Adrenal gland (tissue), 19 donors: ENCODE measurements around the gene BRPF1. TPM values are rescaled to one million over a fixed set of nuclear protein-coding genes. Genes with fewer than 3 reads are reported as not detected.
A peak's percentile ranks its signal among the peaks of the same experiment; 100 is the strongest.

ENCODE experiments used
- DNase-seq, 7 donors: peaks; one replicate each; pipeline ENCODE4 v3.0.0-alpha.2; 2019 to 2020
- H3K27ac ChIP-seq, 5 donors: fragments of 200-600 bp; sonication (generic) in 4 of 5; 1 replicate in 3 of 5; 2 replicates in 2 of 5; pipeline versions ENCODE4 v1.5.1 to v1.8.0; 2016 to 2020; ENCODE audit warnings: mild to moderate bottlenecking in 1 of 5
- H3K27me3 ChIP-seq: fragments of 200-600 bp; 2 replicates; pipeline ENCODE4 v1.8.0; 2021
- H3K36me3 ChIP-seq, 2 donors: fragments of 200-600 bp; replicated peaks in 1 of 2; 1 replicate in 1 of 2; 2 replicates in 1 of 2; pipeline versions ENCODE4 v1.5.1 to v1.8.0; 2018 to 2022
- H3K4me1 ChIP-seq, 2 donors: fragments of 200-600 bp; replicated peaks in 1 of 2; 1 replicate in 1 of 2; 2 replicates in 1 of 2; pipeline versions ENCODE4 v1.5.1 to v1.8.0; 2018 to 2021
- H3K4me3 ChIP-seq, 4 donors: fragments of 200-600 bp; sonication (generic) in 3 of 4; one replicate each; pipeline ENCODE4 v1.5.1; 2016 to 2018
- H3K9me3 ChIP-seq, 3 donors: fragments of 200-600 bp; sonication (generic) in 1 of 3; replicated peaks in 1 of 3; 1 replicate in 2 of 3; 2 replicates in 1 of 3; pipeline versions ENCODE4 v1.5.1 to v1.8.0; 2016 to 2021
- POLR2A ChIP-seq, 2 donors: fragments of 450-650 bp; IDR thresholded peaks; one replicate each; pipeline ENCODE4 v1.6.1; 2017; ENCODE audit warnings: antibody characterized with exemption in 2 of 2, mild to moderate bottlenecking in 2 of 2, moderate library complexity in 1 of 2
- WGBS, 4 donors: extraction: QIAGEN DNeasy Blood & Tissue Kit in 2 of 4; methylation state at CpG; one replicate each; pipeline versions ENCODE4 v1.1.5 to v1.1.7; 2013 to 2017; 5-methylcytosine and 5-hydroxymethylcytosine counted together
- intact Hi-C, 2 donors: fragments of 100-400 bp; cut with DNase I; formaldehyde crosslinking; loops; one replicate each; pipeline versions ENCODE4 v1.14.1 to v1.15.0; 2022 to 2023
- long read RNA-seq, 10 donors: library from polyadenylated mRNA in 3 of 10; unstranded in 2 of 10; stranded (forward) in 1 of 10; transcript quantifications; one replicate each; pipeline ENCODE4 v2.0.0 and lab custom pipeline, GENCODE V29; 2021 to 2026
- polyA plus RNA-seq, 3 donors: library from polyadenylated mRNA; stranded (reverse); fragments of 200-250 nt in 2 of 3; fragments of 350-450 nt in 1 of 3; fragmentation: Illumina TruSeq in 1 of 3; extraction: RNeasy Lipid Tissue Mini Kit (QIAGEN cat#74804) in 1 of 3; gene quantifications; one replicate each; pipeline ENCODE4 v1.2.3, GENCODE V29; 2013 to 2014
- total RNA-seq, 9 donors: library from RNA; depleted of rRNA in 4 of 9; stranded (reverse); fragments of >200 nt in 4 of 9; fragments of 120-200 nt in 1 of 9; fragmentation: NEBNext Ultra II Directional in 1 of 9; extraction: Animal tissue kit (Norgen Biotek cat#: 25700) in 1 of 9; gene quantifications; one replicate each; pipeline versions ENCODE4 v1.1.0 to v1.2.4, GENCODE V29; 2013 to 2023
- TF ChIP-seq, protein P1 (sequence below), 6 experiments: fragments of 450-650 bp in 4 of 6; fragments of 200-600 bp in 2 of 6; sonication (generic) in 1 of 6; IDR thresholded peaks; 1 replicate in 5 of 6; 2 replicates in 1 of 6; pipeline versions ENCODE4 v1.5.1 to v1.8.0; 2016 to 2021; ENCODE audit warnings: antibody characterized with exemption in 6 of 6, mild to moderate bottlenecking in 2 of 6, moderate library complexity in 1 of 6
- donor health status: healthy with polysubstance abuse.
- donor health status: Bipolar disorder and iron deficiency.
- donor health status: DM: yes; HTN: yes; CAD: no.
- donor health status: DM: no; HTN: no; CAD: no.
- donor health status: DM: no; HTN: no; CAD: no.
- donor health status: DM: yes; HTN: yes; CAD: no.

Gene BRPF1, protein sequence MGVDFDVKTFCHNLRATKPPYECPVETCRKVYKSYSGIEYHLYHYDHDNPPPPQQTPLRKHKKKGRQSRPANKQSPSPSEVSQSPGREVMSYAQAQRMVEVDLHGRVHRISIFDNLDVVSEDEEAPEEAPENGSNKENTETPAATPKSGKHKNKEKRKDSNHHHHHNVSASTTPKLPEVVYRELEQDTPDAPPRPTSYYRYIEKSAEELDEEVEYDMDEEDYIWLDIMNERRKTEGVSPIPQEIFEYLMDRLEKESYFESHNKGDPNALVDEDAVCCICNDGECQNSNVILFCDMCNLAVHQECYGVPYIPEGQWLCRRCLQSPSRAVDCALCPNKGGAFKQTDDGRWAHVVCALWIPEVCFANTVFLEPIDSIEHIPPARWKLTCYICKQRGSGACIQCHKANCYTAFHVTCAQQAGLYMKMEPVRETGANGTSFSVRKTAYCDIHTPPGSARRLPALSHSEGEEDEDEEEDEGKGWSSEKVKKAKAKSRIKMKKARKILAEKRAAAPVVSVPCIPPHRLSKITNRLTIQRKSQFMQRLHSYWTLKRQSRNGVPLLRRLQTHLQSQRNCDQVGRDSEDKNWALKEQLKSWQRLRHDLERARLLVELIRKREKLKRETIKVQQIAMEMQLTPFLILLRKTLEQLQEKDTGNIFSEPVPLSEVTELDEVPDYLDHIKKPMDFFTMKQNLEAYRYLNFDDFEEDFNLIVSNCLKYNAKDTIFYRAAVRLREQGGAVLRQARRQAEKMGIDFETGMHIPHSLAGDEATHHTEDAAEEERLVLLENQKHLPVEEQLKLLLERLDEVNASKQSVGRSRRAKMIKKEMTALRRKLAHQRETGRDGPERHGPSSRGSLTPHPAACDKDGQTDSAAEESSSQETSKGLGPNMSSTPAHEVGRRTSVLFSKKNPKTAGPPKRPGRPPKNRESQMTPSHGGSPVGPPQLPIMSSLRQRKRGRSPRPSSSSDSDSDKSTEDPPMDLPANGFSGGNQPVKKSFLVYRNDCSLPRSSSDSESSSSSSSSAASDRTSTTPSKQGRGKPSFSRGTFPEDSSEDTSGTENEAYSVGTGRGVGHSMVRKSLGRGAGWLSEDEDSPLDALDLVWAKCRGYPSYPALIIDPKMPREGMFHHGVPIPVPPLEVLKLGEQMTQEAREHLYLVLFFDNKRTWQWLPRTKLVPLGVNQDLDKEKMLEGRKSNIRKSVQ (N-terminal part only)
- total RNA-seq = 10 to 100 TPM; 10.6 to 18.7 (median 15.0) TPM
- 10 to 100 TPM in 2 of 3 donors, 1 to 10 TPM in 1; 7.4 to 14.6 (median 12.4) TPM for polyA plus RNA-seq
- long read RNA-seq, donor 1 = 0 reads
- long read RNA-seq, donor 2, partial matches to known transcripts = 5 of 5 reads
- long read RNA-seq, donor 2, other reads (novel, unspliced or antisense) = 0 of 5 reads
- long read RNA-seq, donor 3 = 0 reads
- long read RNA-seq, donor 4, partial matches to known transcripts = 2 of 2 reads
- long read RNA-seq, donor 4, other reads (novel, unspliced or antisense) = 0 of 2 reads
- long read RNA-seq, donor 5, full-length matches to known transcripts = 9 of 25 reads
- long read RNA-seq, donor 5, partial matches to known transcripts = 7 of 25 reads
- long read RNA-seq, donor 5, other reads (novel, unspliced or antisense) = 9 of 25 reads
- long read RNA-seq, donor 6 = 0 reads
- long read RNA-seq, donor 7 = 0 reads
- long read RNA-seq, donor 8, full-length matches to known transcripts = 1 of 6 reads
- long read RNA-seq, donor 8, partial matches to known transcripts = 5 of 6 reads
- long read RNA-seq, donor 8, other reads (novel, unspliced or antisense) = 0 of 6 reads
- long read RNA-seq, donor 9 = 0 reads
- long read RNA-seq, donor 10 = 0 reads

DNA sequence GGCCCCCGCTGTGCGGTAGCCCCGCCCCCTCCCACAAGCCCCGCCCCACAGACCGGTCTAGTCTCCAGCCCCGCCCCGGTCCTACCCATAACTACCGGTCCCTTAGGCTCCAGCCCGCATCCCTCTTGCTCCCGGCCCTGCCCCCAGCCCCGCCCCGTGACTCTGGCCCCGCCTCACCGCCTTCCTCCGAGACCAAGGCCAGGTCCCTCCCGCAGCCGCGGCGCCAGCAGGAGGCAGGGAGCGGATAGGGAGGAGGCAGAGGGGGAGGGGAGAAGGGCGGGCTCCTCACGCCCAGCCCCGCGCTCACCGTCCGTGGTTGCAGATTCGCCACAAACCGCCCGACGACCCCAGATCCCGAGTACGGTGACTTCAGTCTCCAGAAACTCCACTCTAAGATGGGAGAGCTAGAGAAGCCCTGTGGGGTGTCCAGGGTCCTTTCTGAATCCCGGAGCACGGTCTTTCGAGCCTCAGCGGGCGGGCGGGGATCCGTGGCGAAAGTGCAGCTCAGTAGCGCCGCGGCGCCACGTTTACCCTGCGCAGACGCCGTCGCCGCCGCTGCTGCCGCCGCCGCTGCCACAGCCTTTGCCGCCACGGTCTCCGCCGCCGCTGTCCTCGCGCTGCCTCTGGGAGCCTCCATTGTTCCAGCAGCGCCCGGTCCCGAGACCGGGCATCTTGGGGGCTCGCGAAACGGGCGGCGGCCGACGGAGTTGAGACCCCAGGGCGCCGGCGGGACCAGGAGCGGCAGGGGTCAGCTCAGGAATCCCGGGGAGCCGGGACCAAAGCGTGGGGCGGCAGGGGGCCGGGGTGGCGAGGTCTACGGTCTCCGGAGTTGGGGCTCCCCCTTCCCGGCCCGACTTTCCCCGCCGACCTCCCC is at the start of gene BRPF1:
BRPF1 (plus strand) TSS at position 530 of the 874 bp plus-strand sequence. CDS start 2,406 bp downstream, outside the sequence.
- 0 to 1% (median 1%) methylated on average over 12 to 88 of the region's 88 CpGs for WGBS, 4 donors
- peak; percentile 99 to 100 (median 100) for DNase-seq
- no peaks in the 10 kb centered on the region for H3K9me3 ChIP-seq
- H3K4me3 ChIP-seq = peak within 1 kb of the TSS; percentile 53 to 95 (median 85)
- H3K36me3 ChIP-seq = peaks cover 0 to 18% of the 10 kb centered on the region in 2 donors
- H3K27me3 ChIP-seq = no peaks in the 10 kb centered on the region
- TF ChIP-seq, protein P1, sequence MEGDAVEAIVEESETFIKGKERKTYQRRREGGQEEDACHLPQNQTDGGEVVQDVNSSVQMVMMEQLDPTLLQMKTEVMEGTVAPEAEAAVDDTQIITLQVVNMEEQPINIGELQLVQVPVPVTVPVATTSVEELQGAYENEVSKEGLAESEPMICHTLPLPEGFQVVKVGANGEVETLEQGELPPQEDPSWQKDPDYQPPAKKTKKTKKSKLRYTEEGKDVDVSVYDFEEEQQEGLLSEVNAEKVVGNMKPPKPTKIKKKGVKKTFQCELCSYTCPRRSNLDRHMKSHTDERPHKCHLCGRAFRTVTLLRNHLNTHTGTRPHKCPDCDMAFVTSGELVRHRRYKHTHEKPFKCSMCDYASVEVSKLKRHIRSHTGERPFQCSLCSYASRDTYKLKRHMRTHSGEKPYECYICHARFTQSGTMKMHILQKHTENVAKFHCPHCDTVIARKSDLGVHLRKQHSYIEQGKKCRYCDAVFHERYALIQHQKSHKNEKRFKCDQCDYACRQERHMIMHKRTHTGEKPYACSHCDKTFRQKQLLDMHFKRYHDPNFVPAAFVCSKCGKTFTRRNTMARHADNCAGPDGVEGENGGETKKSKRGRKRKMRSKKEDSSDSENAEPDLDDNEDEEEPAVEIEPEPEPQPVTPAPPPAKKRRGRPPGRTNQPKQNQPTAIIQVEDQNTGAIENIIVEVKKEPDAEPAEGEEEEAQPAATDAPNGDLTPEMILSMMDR (IDR thresholded peaks at IDR 0.05) = peak in 3 of 6 experiments; percentile 15 to 22 (median 19)
- peak; percentile 55 to 58 for TF ChIP-seq POLR2A (IDR thresholded peaks at IDR 0.05)
- peak within 1 kb of the TSS; percentile 58 to 99 (median 98) for H3K27ac ChIP-seq
- intact Hi-C loops = no loop called here
- H3K4me1 ChIP-seq = peaks cover 12 to 25% of the 10 kb centered on the region in 2 donors

- Histone ChIP-seq H3K4me3 (no peak overlapping the region), H3K27me3 (no peaks in the 10 kb centered on the region), H3K27ac (peak overlapping the region in 3 of 5 donors; percentile 8 to 62 (median 43)), H3K36me3 (peaks cover 0 to 97% of the 10 kb centered on the region in 2 donors), H3K9me3 (no peaks in the 10 kb centered on the region), H3K4me1 (peaks cover 15 to 35% of the 10 kb centered on the region in 2 donors)
- WGBS, 4 donors = 63 to 73% (median 66%) methylated on average over 4 to 6 of the region's 6 CpGs
- TF ChIP-seq, protein P1 (IDR thresholded peaks at IDR 0.05) = no peak
- TF ChIP-seq POLR2A (IDR thresholded peaks at IDR 0.05) = no peak
- peak in 2 of 7 donors; percentile 36 to 43 for DNase-seq
- intact Hi-C loops = loop anchor here in 1 of 2 donors (10.0 kb wide), 1 partner anchor 177 kb away; no protein-coding TSS in a partner anchor
Observed at GRCh38 chr3:9682096-9682495, 49.4 kb upstream of the BRPF1 start.

- Histone ChIP-seq H3K4me3 (no peak overlapping the region), H3K4me1 (peaks cover 11 to 28% of the 10 kb centered on the region in 2 donors), H3K9me3 (no peaks in the 10 kb centered on the region), H3K27me3 (no peaks in the 10 kb centered on the region), H3K27ac (no peak overlapping the region), H3K36me3 (peaks cover 0 to 97% of the 10 kb centered on the region in 2 donors)
- DNase-seq = no peak
- no peak for TF ChIP-seq POLR2A (IDR thresholded peaks at IDR 0.05)
- TF ChIP-seq, protein P1 (IDR thresholded peaks at IDR 0.05) = no peak
- intact Hi-C loops = loop anchor here in 1 of 2 donors (10.0 kb wide), 1 partner anchor 179 kb away; no protein-coding TSS in a partner anchor
- 88 to 93% (median 90%) methylated on average over 3 of the region's 3 CpGs for WGBS, 4 donors
Observed at GRCh38 chr3:9683426-9683825, 48.1 kb upstream of the BRPF1 start.
